HT1080 (cell line): Measurements from ENCODE around the gene HDAC4. TPM values are rescaled to one million over a fixed set of nuclear protein-coding genes. Genes with fewer than 3 reads are reported as not detected.

Experiments
- DNase-seq: peaks from one replicate; pipeline ENCODE4 v3.0.0-alpha.2; 2015; ENCODE audit warnings: low read depth
- total RNA-seq: library from RNA; depleted of rRNA; stranded (reverse); fragments of >200 nt; shearing (Covaris generic); gene quantifications from 2 replicates; pipeline ENCODE4 v1.2.3, GENCODE V29; 2014

HDAC4 gene
- total RNA-seq, 1 experiment from 2014 or later, result 2.8 TPM

GRCh38 chr2:239285071-239285931 lies 115.5 kb downstream of the HDAC4 start:
- DNase-seq, result no peak

GRCh38 chr2:239283961-239284795 lies 116.6 kb downstream of the HDAC4 start:
- DNase-seq, result no peak

GRCh38 chr2:239283288-239283945 lies 117.4 kb downstream of the HDAC4 start:
- no peak for DNase-seq

GRCh38 chr2:239282448-239283287 lies 118.2 kb downstream of the HDAC4 start:
- DNase-seq, result no peak

- DNase-seq, result peak; percentile 81
Observed at GRCh38 chr2:239280296-239281017, 120.4 kb downstream of the HDAC4 start.

GRCh38 chr2:239279508-239280295 lies 121.1 kb downstream of the HDAC4 start:
- DNase-seq, result no peak

- no peak for DNase-seq
Observed at GRCh38 chr2:239278941-239279365, 121.9 kb downstream of the HDAC4 start.

GRCh38 chr2:239278361-239278760 lies 122.5 kb downstream of the HDAC4 start:
- no peak for DNase-seq

GRCh38 chr2:239277401-239278085 lies 123.3 kb downstream of the HDAC4 start:
- no peak for DNase-seq

GRCh38 chr2:239276851-239277250 lies 124.0 kb downstream of the HDAC4 start:
- DNase-seq, result no peak

GRCh38 chr2:239275847-239276831 lies 124.7 kb downstream of the HDAC4 start:
- no peak for DNase-seq

GRCh38 chr2:239275044-239275685 lies 125.7 kb downstream of the HDAC4 start:
- peak; percentile 96 for DNase-seq

GRCh38 chr2:239274391-239275043 lies 126.3 kb downstream of the HDAC4 start:
- DNase-seq, result peak; percentile 82

GRCh38 chr2:239273280-239274234 lies 127.3 kb downstream of the HDAC4 start:
- no peak for DNase-seq

GRCh38 chr2:239272626-239273025 lies 128.2 kb downstream of the HDAC4 start:
- DNase-seq, result no peak
